ENCODE measurements around the gene RPN2. TPM values are rescaled to one million over a fixed set of nuclear protein-coding genes. Genes with fewer than 3 reads are reported as not detected.

RPN2 gene
- total and polyA plus RNA-seq, 10 of the 15 experiments (the other 5 are each of a cell fraction or from before 2014, with no cell fraction given), result 148 to 365 (median 228) TPM

- Histone ChIP-seq H3K4me1 (ENCODE audit: control insufficient read depth, insufficient read depth, low read length) (no peaks in the 10 kb centered on the region), H3K4me2 (ENCODE audit: control insufficient read depth, insufficient read depth) (no peak overlapping the region), H3K4me3 (no peak overlapping the region), H3K79me2 (ENCODE audit: control insufficient read depth, insufficient read depth, low read length) (no peaks in the 10 kb centered on the region), H2AFZ (ENCODE audit: control insufficient read depth, low read depth, low read length) (no peak overlapping the region), H3K27ac (ENCODE audit: control insufficient read depth, insufficient read depth) (no peak overlapping the region), H3K9me3 (replicated peaks; ENCODE audit: control insufficient read depth, insufficient read depth, low read length) (no peaks in the 10 kb centered on the region), H4K20me1 (ENCODE audit: control insufficient read depth, insufficient read depth) (no peaks in the 10 kb centered on the region), H3K9ac (ENCODE audit: control insufficient read depth, insufficient read depth, low read length) (no peak overlapping the region), H3K27me3 (replicated peaks in 1 of 2; ENCODE audit: control insufficient read depth in 2 of 2, insufficient read depth in 2 of 2, low read length in 1 of 2) (no peaks in the 10 kb centered on the region), H3K36me3 (ENCODE audit: control insufficient read depth in 2 of 2, insufficient read depth in 2 of 2, low read length in 1 of 2) (peaks cover 41 to 53% of the 10 kb centered on the region in 2 experiments)
- WGBS (ENCODE audit: insufficient coverage, insufficient replicate concordance, low lambda C conversion rate, missing lambda C conversion rate), result 94% methylated on average over 10 of the region's 10 CpGs
- DNase-seq (ENCODE audit: low read depth, low spot score) (no peak), FAIRE-seq (no peak), ATAC-seq (no peak)
- ChIA-PET RAD21 (ENCODE audit: unreplicated experiment) (no interaction called here), POLR2A (no interaction called here), CTCF (interaction anchor here (1.0 kb wide), 1 partner anchor 301 kb away, joined by 3 read pairs; no protein-coding TSS in a partner anchor), SMC1A (ENCODE audit: uncharacterized antibody, unreplicated experiment) (no interaction called here)
- intact Hi-C loops (cut with micrococcal nuclease; ENCODE audit: unreplicated experiment) (no loop called here), in situ Hi-C loops (cut with MboI) (no loop called here)
- BruUV-seq (replicated peaks), result no TSS peak
- TF ChIP-seq, protein P1, sequence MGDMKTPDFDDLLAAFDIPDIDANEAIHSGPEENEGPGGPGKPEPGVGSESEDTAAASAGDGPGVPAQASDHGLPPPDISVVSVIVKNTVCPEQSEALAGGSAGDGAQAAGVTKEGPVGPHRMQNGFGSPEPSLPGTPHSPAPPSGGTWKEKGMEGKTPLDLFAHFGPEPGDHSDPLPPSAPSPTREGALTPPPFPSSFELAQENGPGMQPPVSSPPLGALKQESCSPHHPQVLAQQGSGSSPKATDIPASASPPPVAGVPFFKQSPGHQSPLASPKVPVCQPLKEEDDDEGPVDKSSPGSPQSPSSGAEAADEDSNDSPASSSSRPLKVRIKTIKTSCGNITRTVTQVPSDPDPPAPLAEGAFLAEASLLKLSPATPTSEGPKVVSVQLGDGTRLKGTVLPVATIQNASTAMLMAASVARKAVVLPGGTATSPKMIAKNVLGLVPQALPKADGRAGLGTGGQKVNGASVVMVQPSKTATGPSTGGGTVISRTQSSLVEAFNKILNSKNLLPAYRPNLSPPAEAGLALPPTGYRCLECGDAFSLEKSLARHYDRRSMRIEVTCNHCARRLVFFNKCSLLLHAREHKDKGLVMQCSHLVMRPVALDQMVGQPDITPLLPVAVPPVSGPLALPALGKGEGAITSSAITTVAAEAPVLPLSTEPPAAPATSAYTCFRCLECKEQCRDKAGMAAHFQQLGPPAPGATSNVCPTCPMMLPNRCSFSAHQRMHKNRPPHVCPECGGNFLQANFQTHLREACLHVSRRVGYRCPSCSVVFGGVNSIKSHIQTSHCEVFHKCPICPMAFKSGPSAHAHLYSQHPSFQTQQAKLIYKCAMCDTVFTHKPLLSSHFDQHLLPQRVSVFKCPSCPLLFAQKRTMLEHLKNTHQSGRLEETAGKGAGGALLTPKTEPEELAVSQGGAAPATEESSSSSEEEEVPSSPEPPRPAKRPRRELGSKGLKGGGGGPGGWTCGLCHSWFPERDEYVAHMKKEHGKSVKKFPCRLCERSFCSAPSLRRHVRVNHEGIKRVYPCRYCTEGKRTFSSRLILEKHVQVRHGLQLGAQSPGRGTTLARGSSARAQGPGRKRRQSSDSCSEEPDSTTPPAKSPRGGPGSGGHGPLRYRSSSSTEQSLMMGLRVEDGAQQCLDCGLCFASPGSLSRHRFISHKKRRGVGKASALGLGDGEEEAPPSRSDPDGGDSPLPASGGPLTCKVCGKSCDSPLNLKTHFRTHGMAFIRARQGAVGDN (IDR thresholded peaks at IDR 0.05), result no peak
- TF ChIP-seq DPF2 (IDR thresholded peaks at IDR 0.05) (no peak), ZNF207 (IDR thresholded peaks at IDR 0.05; ENCODE audit: borderline replicate concordance) (no peak), SUPT20H (IDR thresholded peaks at IDR 0.05; ENCODE audit: borderline replicate concordance, control insufficient read depth, low read depth, low read length) (no peak), ATF7 (IDR thresholded peaks at IDR 0.05; ENCODE audit: low read depth) (no peak), PBX3 (IDR thresholded peaks at IDR 0.05; ENCODE audit: insufficient replicate concordance, low read depth, low read length) (no peak), BHLHE40 (IDR thresholded peaks at IDR 0.05; ENCODE audit: borderline replicate concordance in 1 of 2, low read depth in 2 of 2, low read length in 1 of 2) (no peak), IRF4 (IDR thresholded peaks at IDR 0.05; ENCODE audit: low read depth, low read length) (no peak)
- TF ChIP-seq, protein P2, sequence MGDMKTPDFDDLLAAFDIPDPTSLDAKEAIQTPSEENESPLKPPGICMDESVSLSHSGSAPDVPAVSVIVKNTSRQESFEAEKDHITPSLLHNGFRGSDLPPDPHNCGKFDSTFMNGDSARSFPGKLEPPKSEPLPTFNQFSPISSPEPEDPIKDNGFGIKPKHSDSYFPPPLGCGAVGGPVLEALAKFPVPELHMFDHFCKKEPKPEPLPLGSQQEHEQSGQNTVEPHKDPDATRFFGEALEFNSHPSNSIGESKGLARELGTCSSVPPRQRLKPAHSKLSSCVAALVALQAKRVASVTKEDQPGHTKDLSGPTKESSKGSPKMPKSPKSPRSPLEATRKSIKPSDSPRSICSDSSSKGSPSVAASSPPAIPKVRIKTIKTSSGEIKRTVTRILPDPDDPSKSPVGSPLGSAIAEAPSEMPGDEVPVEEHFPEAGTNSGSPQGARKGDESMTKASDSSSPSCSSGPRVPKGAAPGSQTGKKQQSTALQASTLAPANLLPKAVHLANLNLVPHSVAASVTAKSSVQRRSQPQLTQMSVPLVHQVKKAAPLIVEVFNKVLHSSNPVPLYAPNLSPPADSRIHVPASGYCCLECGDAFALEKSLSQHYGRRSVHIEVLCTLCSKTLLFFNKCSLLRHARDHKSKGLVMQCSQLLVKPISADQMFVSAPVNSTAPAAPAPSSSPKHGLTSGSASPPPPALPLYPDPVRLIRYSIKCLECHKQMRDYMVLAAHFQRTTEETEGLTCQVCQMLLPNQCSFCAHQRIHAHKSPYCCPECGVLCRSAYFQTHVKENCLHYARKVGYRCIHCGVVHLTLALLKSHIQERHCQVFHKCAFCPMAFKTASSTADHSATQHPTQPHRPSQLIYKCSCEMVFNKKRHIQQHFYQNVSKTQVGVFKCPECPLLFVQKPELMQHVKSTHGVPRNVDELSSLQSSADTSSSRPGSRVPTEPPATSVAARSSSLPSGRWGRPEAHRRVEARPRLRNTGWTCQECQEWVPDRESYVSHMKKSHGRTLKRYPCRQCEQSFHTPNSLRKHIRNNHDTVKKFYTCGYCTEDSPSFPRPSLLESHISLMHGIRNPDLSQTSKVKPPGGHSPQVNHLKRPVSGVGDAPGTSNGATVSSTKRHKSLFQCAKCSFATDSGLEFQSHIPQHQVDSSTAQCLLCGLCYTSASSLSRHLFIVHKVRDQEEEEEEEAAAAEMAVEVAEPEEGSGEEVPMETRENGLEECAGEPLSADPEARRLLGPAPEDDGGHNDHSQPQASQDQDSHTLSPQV (IDR thresholded peaks at IDR 0.05), result no peak
- TF ChIP-seq, protein P3, sequence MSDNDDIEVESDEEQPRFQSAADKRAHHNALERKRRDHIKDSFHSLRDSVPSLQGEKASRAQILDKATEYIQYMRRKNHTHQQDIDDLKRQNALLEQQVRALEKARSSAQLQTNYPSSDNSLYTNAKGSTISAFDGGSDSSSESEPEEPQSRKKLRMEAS (IDR thresholded peaks at IDR 0.05; ENCODE audit: low read depth, low read length), result no peak
These were observed 54.6 kb downstream of the RPN2 start for GRCh38 chr20:37233548-37234253.
